PFSK-1 (cell line): ENCODE measurements around the gene PYGO2.

Experiments used
- POLR2AphosphoS5 ChIP-seq: IDR thresholded peaks from 2 replicates; pipeline ENCODE4 v1.6.1; 2012; ENCODE audit warnings: low read depth, mild to moderate bottlenecking, control low read depth, low read length, moderate library complexity
- TF ChIP-seq, protein P1 (sequence below), 2 experiments: IDR thresholded peaks; 2 replicates each; pipeline versions ENCODE4 v1.6.1 to v1.8.0; 2011 to 2012; ENCODE audit warnings: low read depth in 2 of 2, low read length in 2 of 2, control low read depth in 1 of 2, inconsistent platforms in 1 of 2, mild to moderate bottlenecking in 1 of 2, moderate library complexity in 1 of 2; ENCODE audit not compliant: insufficient read depth in 1 of 2

DNA sequence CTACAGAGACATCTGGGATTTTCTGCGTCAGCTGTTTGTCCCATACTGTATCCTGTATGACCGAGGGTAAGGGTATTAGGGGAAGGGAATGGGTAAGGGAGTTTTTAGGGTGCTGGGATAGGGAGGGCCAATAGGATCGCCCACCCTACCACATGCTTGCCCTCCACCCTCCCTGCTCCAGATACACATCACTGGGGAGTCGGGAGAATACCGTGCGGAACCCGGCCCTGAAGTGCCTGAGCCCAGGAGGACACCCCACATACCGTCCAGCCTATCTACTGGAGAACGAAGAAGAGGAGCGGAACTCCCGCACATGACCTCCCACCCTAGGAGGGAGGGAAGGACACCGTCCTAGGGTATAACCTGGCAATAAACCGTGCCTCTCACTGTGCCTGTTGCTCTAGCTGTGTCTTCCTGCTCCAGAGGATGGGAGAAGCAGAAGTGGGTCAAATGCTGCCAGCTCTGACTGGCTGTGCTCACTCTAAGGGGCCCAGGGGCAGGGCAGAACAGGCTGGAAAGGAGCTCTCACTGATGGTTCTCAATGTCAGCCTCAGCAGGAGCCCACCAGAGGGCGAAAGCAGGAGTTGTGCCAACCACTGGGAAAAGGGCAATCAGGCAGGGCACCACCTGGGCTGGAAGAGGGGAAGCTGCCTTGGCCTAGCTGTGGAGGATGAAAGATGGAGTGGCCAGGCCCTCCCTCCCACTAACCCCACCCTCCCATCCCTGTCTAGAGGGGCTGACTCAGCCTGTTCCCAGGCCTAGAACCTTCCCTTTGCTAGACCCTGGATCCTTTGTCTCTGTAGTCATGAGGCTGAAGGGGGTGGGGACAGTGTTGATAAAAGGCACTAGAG is 31.4 kb upstream of the PYGO2 start:
- TF ChIP-seq, protein P1, sequence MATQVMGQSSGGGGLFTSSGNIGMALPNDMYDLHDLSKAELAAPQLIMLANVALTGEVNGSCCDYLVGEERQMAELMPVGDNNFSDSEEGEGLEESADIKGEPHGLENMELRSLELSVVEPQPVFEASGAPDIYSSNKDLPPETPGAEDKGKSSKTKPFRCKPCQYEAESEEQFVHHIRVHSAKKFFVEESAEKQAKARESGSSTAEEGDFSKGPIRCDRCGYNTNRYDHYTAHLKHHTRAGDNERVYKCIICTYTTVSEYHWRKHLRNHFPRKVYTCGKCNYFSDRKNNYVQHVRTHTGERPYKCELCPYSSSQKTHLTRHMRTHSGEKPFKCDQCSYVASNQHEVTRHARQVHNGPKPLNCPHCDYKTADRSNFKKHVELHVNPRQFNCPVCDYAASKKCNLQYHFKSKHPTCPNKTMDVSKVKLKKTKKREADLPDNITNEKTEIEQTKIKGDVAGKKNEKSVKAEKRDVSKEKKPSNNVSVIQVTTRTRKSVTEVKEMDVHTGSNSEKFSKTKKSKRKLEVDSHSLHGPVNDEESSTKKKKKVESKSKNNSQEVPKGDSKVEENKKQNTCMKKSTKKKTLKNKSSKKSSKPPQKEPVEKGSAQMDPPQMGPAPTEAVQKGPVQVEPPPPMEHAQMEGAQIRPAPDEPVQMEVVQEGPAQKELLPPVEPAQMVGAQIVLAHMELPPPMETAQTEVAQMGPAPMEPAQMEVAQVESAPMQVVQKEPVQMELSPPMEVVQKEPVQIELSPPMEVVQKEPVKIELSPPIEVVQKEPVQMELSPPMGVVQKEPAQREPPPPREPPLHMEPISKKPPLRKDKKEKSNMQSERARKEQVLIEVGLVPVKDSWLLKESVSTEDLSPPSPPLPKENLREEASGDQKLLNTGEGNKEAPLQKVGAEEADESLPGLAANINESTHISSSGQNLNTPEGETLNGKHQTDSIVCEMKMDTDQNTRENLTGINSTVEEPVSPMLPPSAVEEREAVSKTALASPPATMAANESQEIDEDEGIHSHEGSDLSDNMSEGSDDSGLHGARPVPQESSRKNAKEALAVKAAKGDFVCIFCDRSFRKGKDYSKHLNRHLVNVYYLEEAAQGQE (IDR thresholded peaks at IDR 0.05; ENCODE audit: insufficient read depth in 1 of 2, low read depth in 2 of 2, low read length in 2 of 2), result no peak
- peak; percentile 76 for TF ChIP-seq POLR2AphosphoS5
